ENCODE measurements around the gene TRIM65. TPM values are rescaled to one million over a fixed set of nuclear protein-coding genes. Genes with fewer than 3 reads are reported as not detected.

TRIM65 gene
- total RNA-seq, 2 experiments from 2014 or later: 27.5 to 28.2 TPM

DNA sequence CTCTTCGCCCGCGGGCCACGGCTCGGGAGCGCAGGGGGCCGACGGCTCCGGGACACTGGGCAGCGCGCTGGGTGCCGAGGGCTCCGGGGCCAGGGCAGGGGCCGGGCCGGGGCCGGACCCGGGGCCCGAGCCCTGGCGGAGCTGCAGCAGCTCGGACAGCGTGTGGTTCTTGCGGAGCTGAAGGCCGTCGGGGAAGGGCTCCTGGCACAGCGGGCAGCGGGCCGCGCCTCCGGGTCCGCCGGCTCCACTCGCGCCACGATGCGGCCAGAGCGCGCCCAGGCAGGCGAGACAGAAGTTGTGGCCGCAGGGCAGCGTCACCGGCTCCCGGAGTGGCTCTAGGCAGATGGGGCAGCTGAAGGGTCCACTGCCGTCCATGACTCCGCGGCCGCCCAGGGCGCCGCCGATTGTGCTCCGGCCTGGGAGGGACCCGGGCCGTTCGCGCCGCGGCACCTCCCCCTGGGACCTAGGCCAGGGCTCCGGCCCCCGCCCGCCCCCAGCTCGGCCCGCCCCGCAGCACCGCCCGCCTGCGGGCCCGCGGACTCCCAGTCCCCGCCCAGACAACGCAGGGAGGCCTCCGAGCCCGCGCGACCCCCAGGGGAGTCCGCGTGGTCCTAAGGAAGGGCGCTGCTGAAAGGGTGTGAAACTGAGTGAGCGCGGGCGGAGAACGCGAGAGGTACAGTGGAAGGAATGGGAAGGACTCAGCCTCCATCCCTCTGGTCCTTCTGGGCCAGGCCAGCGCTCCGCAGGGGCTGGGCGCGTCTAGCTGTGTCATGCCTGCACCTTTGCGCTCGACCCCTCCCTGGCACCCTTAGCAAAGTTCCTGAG is 18.4 kb downstream of the TRIM65 start, which contains the start of gene TRIM47:
TRIM47 (minus strand) TSS at position 408 of the 825 bp plus-strand sequence; CDS start at position 375, 33 bp downstream.
- DNase-seq: peak; percentile 37
- Mint-ChIP-seq H3K4me1 (ENCODE audit: low read depth) (peaks cover 29% of the 10 kb centered on the region), H3K27me3 (no peaks in the 10 kb centered on the region), H3K9me3 (no peaks in the 10 kb centered on the region), H3K4me3 (peak within 1 kb of the TSS; percentile 89), H3K27ac (peak within 1 kb of the TSS; percentile 92), H3K36me3 (peaks cover 3% of the 10 kb centered on the region)
- intact Hi-C loops (cut with micrococcal nuclease): no loop called here
- ChIA-PET CTCF (interaction anchor here (0.7 to 11.0 kb wide), 14 partner anchors 10 to 339 kb away, joined by 3 to 111 read pairs (median 4); partner anchors contain the start of genes CDK3 and TRIM65), POLR2A (interaction anchor here (0.7 to 2.0 kb wide), 4 partner anchors 14 to 519 kb away, joined by 3 to 13 read pairs (median 4); partner anchors contain the start of genes ACOX1, TEN1 and TRIM65)

DNA sequence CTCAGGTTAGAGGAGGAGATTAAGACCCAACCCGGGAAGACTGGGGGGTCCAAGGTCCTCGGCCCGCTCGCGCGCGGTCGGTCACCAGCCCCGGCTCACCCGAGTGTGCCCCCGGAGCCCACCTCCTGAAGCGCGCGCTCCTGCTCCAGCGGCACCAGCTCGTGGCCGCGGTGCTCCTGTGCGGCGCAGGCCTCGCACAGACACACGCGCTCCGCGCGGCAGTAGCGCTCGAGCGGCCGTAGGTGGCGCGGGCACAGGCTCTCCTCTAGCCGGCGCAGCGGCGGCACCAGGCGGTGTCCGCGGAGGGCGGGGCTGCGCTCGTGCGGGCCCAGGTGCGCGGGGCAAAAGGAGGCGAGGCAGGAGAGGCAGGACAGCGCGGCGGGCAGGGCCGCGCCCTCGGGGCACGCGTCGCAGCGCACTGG is 19.0 kb downstream of the TRIM65 start:
- H3K4me3 Mint-ChIP-seq: peak overlapping the region; percentile 89
- intact Hi-C loops (cut with micrococcal nuclease): loop anchor here (2.0 kb wide), 2 partner anchors 19 kb away; partner anchors contain the start of gene TRIM65
- CTCF ChIA-PET: interaction anchor here (0.6 to 11.0 kb wide), 16 partner anchors 9 to 340 kb away, joined by 3 to 111 read pairs (median 4); partner anchors contain the start of genes FBF1, TRIM65 and WBP2
- peaks cover 33% of the 10 kb centered on the region for H3K4me1 Mint-ChIP-seq (ENCODE audit: low read depth)
- POLR2A ChIA-PET: interaction anchor here (0.6 to 2.8 kb wide), 5 partner anchors 13 to 567 kb away, joined by 4 to 17 read pairs (median 6); partner anchors contain the start of genes TRIM65 and WBP2
- peak overlapping the region; percentile 92 for H3K27ac Mint-ChIP-seq
- DNase-seq: peak; percentile 81
- peaks cover 3% of the 10 kb centered on the region for H3K36me3 Mint-ChIP-seq
- H3K9me3 Mint-ChIP-seq: no peaks in the 10 kb centered on the region
- no peaks in the 10 kb centered on the region for H3K27me3 Mint-ChIP-seq

DNA sequence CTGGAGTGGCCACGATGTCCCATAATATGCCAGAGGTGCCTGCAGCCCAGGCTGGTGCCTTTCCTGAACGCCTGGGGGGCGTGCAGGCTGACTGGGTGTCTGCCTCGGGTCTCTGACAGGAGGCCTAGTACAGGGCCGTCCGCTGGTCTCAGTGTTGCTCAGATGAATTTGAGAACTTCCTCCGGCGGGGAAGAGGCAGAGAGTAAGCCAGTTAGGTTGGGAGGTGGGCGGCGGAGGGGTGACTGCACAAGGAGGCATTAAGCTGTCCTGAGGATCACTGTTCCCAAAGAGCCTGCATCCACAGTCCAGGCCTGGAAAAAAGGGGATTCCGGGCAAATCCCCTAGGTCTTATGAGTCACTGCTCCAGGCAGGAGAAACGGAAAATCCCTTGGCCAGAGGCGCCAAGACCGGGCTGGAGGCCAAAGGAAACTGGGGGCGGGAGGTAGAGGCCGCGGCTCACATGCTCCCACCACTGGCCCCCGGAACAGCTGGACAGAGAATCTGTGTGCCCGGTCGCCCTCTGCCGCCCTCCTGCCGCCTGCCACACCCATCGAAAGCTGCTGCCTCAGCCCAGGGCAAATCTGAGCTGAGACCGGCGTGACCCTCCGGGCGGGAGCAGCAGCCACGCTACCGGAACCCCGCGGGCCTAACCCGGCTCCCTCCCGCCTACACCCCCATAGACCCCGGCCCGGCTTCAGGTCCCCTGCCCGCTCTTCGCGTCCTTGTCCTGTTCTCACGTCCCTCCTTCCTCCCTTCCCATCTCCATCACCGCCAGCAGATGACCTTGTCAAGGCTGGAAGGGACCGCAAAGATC is 19.6 kb downstream of the TRIM65 start:
- peaks cover 38% of the 10 kb centered on the region for H3K4me1 Mint-ChIP-seq (ENCODE audit: low read depth)
- DNase-seq: peak; percentile 52
- H3K36me3 Mint-ChIP-seq: peaks cover 3% of the 10 kb centered on the region
- peak overlapping the region; percentile 89 for H3K4me3 Mint-ChIP-seq
- ChIA-PET CTCF (interaction anchor here (0.6 to 11.0 kb wide), 16 partner anchors 9 to 340 kb away, joined by 3 to 111 read pairs (median 5); partner anchors contain the start of genes FBF1, TRIM65 and WBP2), POLR2A (interaction anchor here (0.6 to 2.8 kb wide), 5 partner anchors 12 to 568 kb away, joined by 4 to 17 read pairs (median 6); partner anchors contain the start of genes TRIM65 and WBP2)
- no peaks in the 10 kb centered on the region for H3K27me3 Mint-ChIP-seq
- intact Hi-C loops (cut with micrococcal nuclease): loop anchor here (1.0 to 2.0 kb wide), 3 partner anchors 13 to 20 kb away; partner anchors contain the start of gene TRIM65
- H3K27ac Mint-ChIP-seq: peak overlapping the region; percentile 92
- H3K9me3 Mint-ChIP-seq: no peaks in the 10 kb centered on the region

DNA sequence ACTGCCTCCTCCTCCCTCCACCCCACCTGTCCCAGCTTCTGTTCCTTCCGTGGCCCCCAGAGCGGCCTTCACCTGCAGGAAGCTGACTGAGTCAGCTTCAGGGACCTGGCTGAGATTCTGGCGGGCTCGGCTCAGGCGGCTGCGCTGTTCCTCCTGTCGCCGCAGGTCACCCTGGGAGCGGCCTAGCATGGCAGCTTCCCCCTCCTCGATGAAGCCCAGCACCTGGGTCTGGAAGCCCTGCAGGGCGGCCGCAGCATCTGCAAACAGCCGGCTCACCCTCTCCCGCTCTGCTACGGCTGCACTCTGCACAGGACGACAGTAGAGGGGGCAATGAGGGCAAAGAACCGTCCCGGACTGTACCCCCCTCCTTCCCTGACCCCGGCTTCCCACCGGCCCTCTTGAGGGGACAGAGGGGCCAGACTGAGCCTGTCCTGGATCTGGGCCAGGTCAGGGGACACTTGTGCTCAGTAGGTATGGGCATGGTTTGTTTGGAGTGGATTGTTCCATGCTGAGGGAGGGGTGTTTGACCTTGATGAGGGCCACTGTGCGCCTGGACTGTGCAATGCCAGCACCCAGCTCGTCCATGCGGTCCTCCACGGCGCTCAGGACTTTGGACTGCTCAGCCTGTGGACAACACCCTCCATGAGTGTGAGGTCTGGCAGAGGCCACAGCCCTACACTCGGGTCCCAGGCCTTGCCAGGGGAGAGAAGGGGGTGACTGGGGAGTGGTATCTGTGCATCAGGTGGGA is 20.4 kb downstream of the TRIM65 start:
- CTCF ChIA-PET: interaction anchor here (0.6 to 11.0 kb wide), 21 partner anchors 9 to 129 kb away, joined by 3 to 111 read pairs (median 5); partner anchors contain the start of genes GALK1, MRPL38, TRIM65 and UNC13D
- Mint-ChIP-seq H3K9me3 (no peaks in the 10 kb centered on the region), H3K27me3 (no peaks in the 10 kb centered on the region), H3K4me1 (ENCODE audit: low read depth) (peaks cover 35% of the 10 kb centered on the region), H3K4me3 (peak overlapping the region; percentile 89), H3K36me3 (peaks cover 3% of the 10 kb centered on the region), H3K27ac (peak overlapping the region; percentile 92)
- intact Hi-C loops (cut with micrococcal nuclease): loop anchor here (1.0 to 2.0 kb wide), 3 partner anchors 12 to 20 kb away; partner anchors contain the start of gene TRIM65
- peak; percentile 86 for DNase-seq
- POLR2A ChIA-PET: interaction anchor here (0.8 to 2.8 kb wide), 9 partner anchors 12 to 201 kb away, joined by 3 to 17 read pairs (median 5); partner anchors contain the start of genes TRIM65 and WBP2

DNA sequence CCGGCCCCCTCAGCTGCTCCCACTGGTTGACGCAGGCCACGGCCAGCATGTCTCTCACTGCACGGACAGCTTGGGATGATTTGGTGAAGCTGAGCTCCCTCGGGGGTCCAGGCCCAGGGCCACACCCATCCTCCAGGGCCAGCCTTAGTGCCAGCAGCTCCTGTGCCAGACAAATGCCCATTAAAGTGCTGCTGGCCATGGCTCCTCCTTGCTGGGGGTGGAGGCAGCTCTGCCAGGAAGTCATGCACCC is 20.9 kb downstream of the TRIM65 start:
- H3K4me1 Mint-ChIP-seq (ENCODE audit: low read depth): peaks cover 35% of the 10 kb centered on the region
- no peak for DNase-seq
- no peaks in the 10 kb centered on the region for H3K27me3 Mint-ChIP-seq
- no peaks in the 10 kb centered on the region for H3K9me3 Mint-ChIP-seq
- intact Hi-C loops (cut with micrococcal nuclease): loop anchor here (1.0 to 2.0 kb wide), 3 partner anchors 12 to 21 kb away; partner anchors contain the start of gene TRIM65
- peak overlapping the region; percentile 92 for H3K27ac Mint-ChIP-seq
- ChIA-PET POLR2A (interaction anchor here (0.6 to 2.8 kb wide), 9 partner anchors 12 to 202 kb away, joined by 3 to 17 read pairs (median 4); partner anchors contain the start of genes TRIM65 and WBP2), CTCF (interaction anchor here (0.6 to 11.0 kb wide), 19 partner anchors 8 to 130 kb away, joined by 3 to 111 read pairs (median 5); partner anchors contain the start of genes GALK1, MRPL38, TRIM65 and UNC13D)
- peaks cover 3% of the 10 kb centered on the region for H3K36me3 Mint-ChIP-seq
- peak overlapping the region; percentile 89 for H3K4me3 Mint-ChIP-seq

DNA sequence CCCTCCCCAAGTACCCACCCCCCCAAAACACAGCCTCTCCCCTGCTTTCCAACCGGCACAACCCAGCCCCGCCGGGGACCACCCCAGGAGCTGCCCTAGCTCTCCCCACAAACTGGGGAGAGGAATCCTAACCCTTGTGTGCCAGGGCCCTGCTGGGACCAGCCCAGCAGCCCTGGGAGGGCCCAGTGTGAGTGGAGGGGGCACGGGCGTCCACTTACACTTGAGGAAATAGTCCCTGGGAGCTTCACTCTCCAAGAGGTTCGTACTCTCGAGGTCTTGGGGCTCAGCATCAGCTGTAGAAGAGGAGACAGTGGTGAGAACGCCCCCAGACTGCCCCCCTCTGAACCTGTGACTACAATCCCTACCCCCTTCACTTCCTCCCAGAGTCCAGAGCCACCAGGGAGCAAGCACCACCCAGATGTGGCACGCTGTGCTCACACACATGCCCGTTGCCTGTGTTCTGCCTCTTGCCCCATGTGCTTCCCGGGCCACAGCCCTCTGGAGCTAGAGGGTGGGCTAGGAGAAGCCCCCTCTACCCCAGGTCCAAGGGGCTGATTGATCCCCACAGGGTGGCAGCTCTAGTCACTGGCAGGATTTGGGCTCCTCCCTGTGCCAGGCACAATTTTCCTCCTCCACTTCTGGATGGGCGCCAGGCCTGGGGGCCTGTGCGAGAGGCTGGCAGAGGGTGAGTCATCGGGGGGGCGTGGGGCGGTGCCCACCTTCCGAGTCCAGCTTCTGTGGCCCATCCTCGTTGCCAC is 21.4 kb downstream of the TRIM65 start:
- intact Hi-C loops (cut with micrococcal nuclease): no loop called here
- H3K27me3 Mint-ChIP-seq: no peaks in the 10 kb centered on the region
- H3K9me3 Mint-ChIP-seq: no peaks in the 10 kb centered on the region
- POLR2A ChIA-PET: interaction anchor here (0.6 to 2.8 kb wide), 9 partner anchors 11 to 202 kb away, joined by 3 to 17 read pairs (median 4); partner anchors contain the start of genes TRIM65 and WBP2
- CTCF ChIA-PET: interaction anchor here (0.6 to 11.0 kb wide), 19 partner anchors 8 to 130 kb away, joined by 3 to 111 read pairs (median 5); partner anchors contain the start of genes GALK1, MRPL38, TRIM65 and UNC13D
- peak overlapping the region; percentile 89 for H3K4me3 Mint-ChIP-seq
- peaks cover 35% of the 10 kb centered on the region for H3K4me1 Mint-ChIP-seq (ENCODE audit: low read depth)
- no peak for DNase-seq
- peaks cover 3% of the 10 kb centered on the region for H3K36me3 Mint-ChIP-seq
- H3K27ac Mint-ChIP-seq: peak overlapping the region; percentile 92

DNA sequence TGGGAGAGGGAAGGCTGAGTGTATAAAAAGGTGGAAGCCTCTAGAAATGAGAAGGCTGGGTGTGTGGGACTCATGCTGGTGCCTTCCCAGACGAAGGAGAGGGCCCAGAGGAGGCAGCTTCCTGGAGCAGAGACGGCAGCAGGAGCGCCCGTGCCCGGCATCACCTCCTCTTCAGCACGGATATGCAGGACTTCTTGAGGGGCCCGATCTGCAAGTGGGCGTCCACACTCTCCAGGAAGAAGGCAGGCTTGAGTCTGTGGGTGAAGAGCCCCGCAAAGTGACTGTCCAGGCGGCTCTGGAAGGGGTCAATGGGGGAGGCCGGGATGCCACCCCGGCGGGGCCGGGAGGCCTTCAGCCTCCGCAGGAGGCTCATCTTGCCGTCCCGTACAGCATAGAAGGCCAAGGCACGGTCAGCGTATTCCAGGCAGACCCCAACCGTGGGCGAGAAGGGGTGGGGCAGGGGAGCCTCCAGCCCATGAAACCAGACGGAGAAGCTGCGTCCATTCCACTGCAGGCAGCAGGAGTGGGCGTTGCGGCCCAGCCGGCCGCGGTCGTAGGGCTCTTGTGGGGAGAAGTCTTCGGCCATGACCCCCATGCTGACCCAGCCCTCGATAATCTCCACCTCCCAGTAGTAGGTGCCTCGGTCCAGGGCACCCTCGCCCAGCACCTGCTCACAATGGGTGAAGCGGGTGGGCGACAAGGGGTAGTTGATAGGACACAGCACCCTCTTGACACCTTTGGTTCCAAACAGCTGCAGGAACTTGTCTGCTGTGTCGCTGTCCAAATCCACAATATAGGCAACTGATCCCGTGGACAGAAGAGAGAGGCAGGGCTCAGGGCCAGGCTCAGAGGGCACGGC is 22.2 kb downstream of the TRIM65 start:
- H3K4me3 Mint-ChIP-seq: no peak overlapping the region
- peaks cover 3% of the 10 kb centered on the region for H3K36me3 Mint-ChIP-seq
- no peak overlapping the region for H3K27ac Mint-ChIP-seq
- intact Hi-C loops (cut with micrococcal nuclease): no loop called here
- ChIA-PET CTCF (interaction anchor here (1.7 to 11.0 kb wide), 4 partner anchors 14 to 31 kb away, joined by 6 to 111 read pairs (median 16); partner anchors contain the start of gene WBP2), POLR2A (interaction anchor here (1.7 kb wide), 1 partner anchor 13 kb away, joined by 3 read pairs; no protein-coding TSS in a partner anchor)
- H3K4me1 Mint-ChIP-seq (ENCODE audit: low read depth): peaks cover 35% of the 10 kb centered on the region
- no peak for DNase-seq
- no peaks in the 10 kb centered on the region for H3K27me3 Mint-ChIP-seq
- no peaks in the 10 kb centered on the region for H3K9me3 Mint-ChIP-seq

DNA sequence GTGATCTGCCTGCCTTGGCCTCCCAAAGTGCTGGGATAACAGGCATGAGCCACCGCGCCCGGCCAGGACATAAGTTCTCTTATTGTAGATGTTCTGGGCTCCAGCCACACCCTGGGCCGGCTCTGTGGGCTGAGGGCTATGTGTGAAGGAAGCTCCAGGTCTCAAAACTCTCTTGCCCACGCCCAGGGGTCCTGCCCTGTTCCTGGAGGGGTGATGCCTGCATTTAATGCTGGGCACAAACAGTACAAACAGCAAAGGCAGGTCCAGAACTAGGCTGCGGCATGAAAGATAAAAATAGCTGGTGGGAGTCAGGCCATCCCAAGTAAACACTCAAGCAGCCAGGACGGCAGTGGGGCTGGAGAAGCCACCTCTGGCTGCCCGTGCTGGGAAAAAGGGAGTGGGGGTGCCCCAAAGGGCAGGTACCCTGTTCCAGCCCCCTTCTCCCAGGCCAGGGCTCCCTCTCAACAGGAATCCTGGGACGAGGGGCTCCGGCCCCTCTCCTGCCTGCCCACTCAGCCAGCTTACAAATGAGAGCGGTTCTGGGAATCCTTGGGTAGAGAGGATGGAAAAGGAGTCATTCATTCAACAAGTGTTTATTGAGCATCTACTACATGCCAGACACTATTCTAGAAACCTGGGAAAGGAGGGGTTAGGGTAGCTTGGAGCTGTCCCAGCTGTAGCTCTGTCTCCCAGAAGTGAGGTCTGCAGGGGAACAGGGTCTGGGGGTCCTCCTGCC is 23.0 kb downstream of the TRIM65 start:
- H3K4me3 Mint-ChIP-seq: no peak overlapping the region
- intact Hi-C loops (cut with micrococcal nuclease): no loop called here
- H3K27ac Mint-ChIP-seq: peak overlapping the region; percentile 8
- H3K36me3 Mint-ChIP-seq: peaks cover 3% of the 10 kb centered on the region
- peaks cover 34% of the 10 kb centered on the region for H3K4me1 Mint-ChIP-seq (ENCODE audit: low read depth)
- POLR2A ChIA-PET: interaction anchor here (0.9 kb wide), 1 partner anchor 22 kb away, joined by 3 read pairs; no protein-coding TSS in a partner anchor
- H3K9me3 Mint-ChIP-seq: no peaks in the 10 kb centered on the region
- CTCF ChIA-PET: interaction anchor here (1.3 to 11.0 kb wide), 2 partner anchors 13 to 17 kb away, joined by 3 to 111 read pairs; no protein-coding TSS in a partner anchor
- DNase-seq: no peak
- no peaks in the 10 kb centered on the region for H3K27me3 Mint-ChIP-seq

Measured in activated CD4-positive, alpha-beta memory T cell treated with anti-CD3 and anti-CD28 coated beads for 36 hours (primary cell).